HepG2 (cell line): Measurements from ENCODE around the gene CLPTM1. TPM values are rescaled to one million over a fixed set of nuclear protein-coding genes. Genes with fewer than 3 reads are reported as not detected.
A peak's percentile ranks its signal among the peaks of the same experiment; 100 is the strongest.

Experiments used
- AKAP8 ChIP-seq: sonication (generic); formaldehyde crosslinking; IDR thresholded peaks from 2 replicates; pipeline ENCODE4 v1.5.1; 2020; ENCODE audit warnings: mild to moderate bottlenecking, missing genetic modification reagents
- CENPX ChIP-seq: sonication (generic); formaldehyde crosslinking; IDR thresholded peaks from 2 replicates; pipeline ENCODE4 v1.9.0; 2021; ENCODE audit warnings: mild to moderate bottlenecking, missing genetic modification reagents, moderate library complexity
- CHCHD3 ChIP-seq: sonication (generic); formaldehyde crosslinking; IDR thresholded peaks from 2 replicates; pipeline ENCODE4 v1.8.0; 2022; ENCODE audit warnings: mild to moderate bottlenecking, missing genetic modification reagents, moderate library complexity
- CHD2 ChIP-seq: IDR thresholded peaks from 2 replicates; pipeline ENCODE4 v1.6.1; 2011; ENCODE audit warnings: low read depth, low read length, improper control_type of control experiment
- EHMT2 ChIP-seq: fragments of 200-600 bp; sonication (generic); IDR thresholded peaks from 2 replicates; pipeline ENCODE4 v1.7.0; 2017; ENCODE audit warnings: antibody characterized with exemption, low read depth, low read length, borderline replicate concordance
- ELF3 ChIP-seq: IDR thresholded peaks from 2 replicates; pipeline ENCODE4 v1.6.1; 2016; ENCODE audit warnings: missing genetic modification reagents, missing compliant biosample characterization
- ETV5 ChIP-seq: IDR thresholded peaks from 2 replicates; pipeline ENCODE4 v1.6.1; 2018; ENCODE audit warnings: missing biosample characterization, missing genetic modification reagents, inconsistent platforms, borderline replicate concordance
- FOSL2 ChIP-seq: sonication (generic); formaldehyde crosslinking; IDR thresholded peaks from 2 replicates; pipeline ENCODE4 v1.4.0; 2020; ENCODE audit warnings: missing genetic modification reagents
- HOXA5 ChIP-seq: sonication (generic); formaldehyde crosslinking; IDR thresholded peaks from 2 replicates; pipeline ENCODE4 v1.4.0; 2020; ENCODE audit warnings: missing genetic modification reagents
- NFKB2 ChIP-seq: sonication (generic); formaldehyde crosslinking; IDR thresholded peaks from 2 replicates; pipeline ENCODE4 v1.4.0; 2020; ENCODE audit warnings: missing genetic modification reagents, borderline replicate concordance
- SYNCRIP ChIP-seq: fragments of 200-400 bp; formaldehyde crosslinking; IDR thresholded peaks from 2 replicates; pipeline ENCODE4 v1.6.1; 2018; ENCODE audit warnings: mild to moderate bottlenecking, low read depth, low read length; ENCODE audit not compliant: insufficient read depth
- TCF12 ChIP-seq, 2 experiments: fragments of 450-650 bp in 1 of 2; sonication (generic) in 1 of 2; formaldehyde crosslinking in 1 of 2; IDR thresholded peaks; 2 replicates each; pipeline versions ENCODE4 v1.6.1 to v1.8.0; 2017 to 2022; ENCODE audit warnings: antibody characterized with exemption in 1 of 2, mild to moderate bottlenecking in 1 of 2, missing genetic modification reagents in 1 of 2, moderate library complexity in 1 of 2
- TCF7 ChIP-seq: sonication (generic); IDR thresholded peaks from 2 replicates; pipeline ENCODE4 v1.6.1; 2016; ENCODE audit warnings: antibody characterized with exemption, low read depth
- ZEB1 ChIP-seq: IDR thresholded peaks from 2 replicates; pipeline ENCODE4 v1.6.1; 2012; ENCODE audit warnings: mild to moderate bottlenecking, low read depth, inconsistent platforms; ENCODE audit not compliant: insufficient replicate concordance
- ZFX ChIP-seq: sonication (generic); formaldehyde crosslinking; IDR thresholded peaks from 2 replicates; pipeline ENCODE4 v1.4.0; 2020; ENCODE audit warnings: mild to moderate bottlenecking, low read depth, missing genetic modification reagents, moderate library complexity
- ZNF224 ChIP-seq: sonication (generic); formaldehyde crosslinking; IDR thresholded peaks from 2 replicates; pipeline ENCODE4 v1.5.0; 2020; ENCODE audit warnings: mild to moderate bottlenecking, missing genetic modification reagents
- ZNF30 ChIP-seq: sonication (generic); formaldehyde crosslinking; IDR thresholded peaks from 2 replicates; pipeline ENCODE4 v1.5.0; 2020; ENCODE audit warnings: mild to moderate bottlenecking, missing genetic modification reagents
- ZNF547 ChIP-seq: sonication (generic); formaldehyde crosslinking; IDR thresholded peaks from 2 replicates; pipeline ENCODE4 v1.5.1; 2020; ENCODE audit warnings: mild to moderate bottlenecking, missing genetic modification reagents
- ZNF550 ChIP-seq: sonication (generic); formaldehyde crosslinking; IDR thresholded peaks from 2 replicates; pipeline ENCODE4 v1.4.0; 2020; ENCODE audit warnings: mild to moderate bottlenecking, missing genetic modification reagents, borderline replicate concordance
- ZNF562 ChIP-seq: sonication (generic); formaldehyde crosslinking; IDR thresholded peaks from 2 replicates; pipeline ENCODE4 v1.8.0; 2022; ENCODE audit warnings: missing genetic modification reagents, borderline replicate concordance
- ZNF746 ChIP-seq: sonication (generic); formaldehyde crosslinking; IDR thresholded peaks from 2 replicates; pipeline ENCODE4 v1.8.0; 2022; ENCODE audit warnings: mild to moderate bottlenecking, missing genetic modification reagents
- polyA plus RNA-seq, 8 experiments: library from polyadenylated mRNA; depleted of rRNA in 3 of 8; stranded (reverse) in 7 of 8; unstranded in 1 of 8; fragments of >200 nt; fragmentation: Illumina TruSeq in 4 of 8; extraction: Trizol in 4 of 8; gene quantifications; 2 replicates each; pipeline versions ENCODE4 v1.2.1 to v1.2.3, GENCODE V29; 2011 to 2016; ENCODE audit warnings: low read depth in 4 of 8, missing spikeins in 1 of 8, mixed read lengths in 1 of 8; ENCODE audit not compliant: insufficient read depth in 1 of 8
- total RNA-seq, 5 experiments: library from RNA; depleted of rRNA; stranded (reverse); fragments of >200 nt; fragmentation: Illumina TruSeq; extraction: Trizol; gene quantifications; 2 replicates each; pipeline ENCODE4 v1.2.3, GENCODE V29; 2016; ENCODE audit warnings: low read depth in 1 of 5
- TF ChIP-seq, protein P1 (sequence below): sonication (generic); formaldehyde crosslinking; IDR thresholded peaks from 2 replicates; pipeline ENCODE4 v1.5.1; 2020; ENCODE audit warnings: mild to moderate bottlenecking, missing genetic modification reagents, borderline replicate concordance
- TF ChIP-seq, protein P2 (sequence below): conservative IDR thresholded peaks from 2 replicates; pipeline ENCODE4 v1.6.1; 2018; ENCODE audit warnings: missing genetic modification reagents
- TF ChIP-seq, protein P3 (sequence below): sonication (generic); formaldehyde crosslinking; IDR thresholded peaks from 2 replicates; pipeline ENCODE4 v1.4.0; 2020; ENCODE audit warnings: mild to moderate bottlenecking, missing genetic modification reagents
- TF ChIP-seq, protein P4 (sequence below): IDR thresholded peaks from 2 replicates; pipeline ENCODE4 v1.6.1; 2012; ENCODE audit warnings: low read depth, low read length, improper control_type of control experiment

CLPTM1 gene
- total and polyA plus RNA-seq, 2 of the 13 experiments (the other 11 are each of a cell fraction or from before 2014, with no cell fraction given), result 34.9 to 42.8 TPM

DNA sequence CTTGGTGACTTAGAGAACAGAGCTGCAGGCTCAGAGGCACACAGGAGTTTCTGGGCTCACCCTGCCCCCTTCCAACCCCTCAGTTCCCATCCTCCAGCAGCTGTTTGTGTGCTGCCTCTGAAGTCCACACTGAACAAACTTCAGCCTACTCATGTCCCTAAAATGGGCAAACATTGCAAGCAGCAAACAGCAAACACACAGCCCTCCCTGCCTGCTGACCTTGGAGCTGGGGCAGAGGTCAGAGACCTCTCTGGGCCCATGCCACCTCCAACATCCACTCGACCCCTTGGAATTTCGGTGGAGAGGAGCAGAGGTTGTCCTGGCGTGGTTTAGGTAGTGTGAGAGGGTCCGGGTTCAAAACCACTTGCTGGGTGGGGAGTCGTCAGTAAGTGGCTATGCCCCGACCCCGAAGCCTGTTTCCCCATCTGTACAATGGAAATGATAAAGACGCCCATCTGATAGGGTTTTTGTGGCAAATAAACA, 30.9 kb upstream of the CLPTM1 start (continued):
- no peak for TF ChIP-seq ZNF30 (CRISPR knock-in tag)
- no peak for TF ChIP-seq ZNF562 (CRISPR knock-in tag)
- no peak for TF ChIP-seq ZEB1
- peak; percentile 91 for TF ChIP-seq ETV5 (CRISPR knock-in tag)
- TF ChIP-seq EHMT2, result no peak
- TF ChIP-seq TCF7, result peak; percentile 92
- TF ChIP-seq CHCHD3 (CRISPR knock-in tag), result no peak
- TF ChIP-seq, protein P1, sequence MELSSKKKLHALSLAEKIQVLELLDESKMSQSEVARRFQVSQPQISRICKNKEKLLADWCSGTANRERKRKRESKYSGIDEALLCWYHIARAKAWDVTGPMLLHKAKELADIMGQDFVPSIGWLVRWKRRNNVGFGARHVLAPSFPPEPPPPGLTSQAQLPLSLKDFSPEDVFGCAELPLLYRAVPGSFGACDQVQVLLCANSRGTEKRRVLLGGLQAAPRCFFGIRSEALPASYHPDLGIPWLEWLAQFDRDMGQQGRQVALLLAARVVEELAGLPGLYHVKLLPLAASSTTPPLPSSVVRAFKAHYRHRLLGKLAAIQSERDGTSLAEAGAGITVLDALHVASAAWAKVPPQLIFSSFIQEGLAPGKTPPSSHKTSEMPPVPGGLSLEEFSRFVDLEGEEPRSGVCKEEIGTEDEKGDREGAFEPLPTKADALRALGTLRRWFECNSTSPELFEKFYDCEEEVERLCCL (CRISPR knock-in tag), result 0 out of 2 replicates have a peak, but pooled peaks have one; percentile 32
- TF ChIP-seq ELF3 (CRISPR knock-in tag), result peak; percentile 89
- peak; percentile 80 for TF ChIP-seq ZFX
- TF ChIP-seq, protein P2, sequence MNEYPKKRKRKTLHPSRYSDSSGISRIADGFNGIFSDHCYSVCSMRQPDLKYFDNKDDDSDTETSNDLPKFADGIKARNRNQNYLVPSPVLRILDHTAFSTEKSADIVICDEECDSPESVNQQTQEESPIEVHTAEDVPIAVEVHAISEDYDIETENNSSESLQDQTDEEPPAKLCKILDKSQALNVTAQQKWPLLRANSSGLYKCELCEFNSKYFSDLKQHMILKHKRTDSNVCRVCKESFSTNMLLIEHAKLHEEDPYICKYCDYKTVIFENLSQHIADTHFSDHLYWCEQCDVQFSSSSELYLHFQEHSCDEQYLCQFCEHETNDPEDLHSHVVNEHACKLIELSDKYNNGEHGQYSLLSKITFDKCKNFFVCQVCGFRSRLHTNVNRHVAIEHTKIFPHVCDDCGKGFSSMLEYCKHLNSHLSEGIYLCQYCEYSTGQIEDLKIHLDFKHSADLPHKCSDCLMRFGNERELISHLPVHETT (CRISPR knock-in tag), result peak; percentile 75; the same call in 1 of the 2 replicates
- peak; percentile 81 for TF ChIP-seq CHD2
- peak; percentile 52; the same call in 1 of the 2 replicates for TF ChIP-seq NFKB2 (CRISPR knock-in tag)
- peak; percentile 99 for TF ChIP-seq ZNF746 (CRISPR knock-in tag)
- TF ChIP-seq CENPX (CRISPR knock-in tag), result no peak
- no peak for TF ChIP-seq TCF12 (IDR thresholded peaks at IDR 0.05)
- peak; percentile 96 for TF ChIP-seq TCF12 (CRISPR knock-in tag; IDR thresholded peaks at IDR 0.05)
- 0 out of 2 replicates have a peak, but pooled peaks have one; percentile 73 for TF ChIP-seq HOXA5 (CRISPR knock-in tag)
- TF ChIP-seq AKAP8, result peak; percentile 83; the same call in 1 of the 2 replicates
- no peak for TF ChIP-seq ZNF550 (CRISPR knock-in tag)
- no peak for TF ChIP-seq ZNF224 (CRISPR knock-in tag)
- peak; percentile 97 for TF ChIP-seq FOSL2 (CRISPR knock-in tag)
- TF ChIP-seq, protein P3, sequence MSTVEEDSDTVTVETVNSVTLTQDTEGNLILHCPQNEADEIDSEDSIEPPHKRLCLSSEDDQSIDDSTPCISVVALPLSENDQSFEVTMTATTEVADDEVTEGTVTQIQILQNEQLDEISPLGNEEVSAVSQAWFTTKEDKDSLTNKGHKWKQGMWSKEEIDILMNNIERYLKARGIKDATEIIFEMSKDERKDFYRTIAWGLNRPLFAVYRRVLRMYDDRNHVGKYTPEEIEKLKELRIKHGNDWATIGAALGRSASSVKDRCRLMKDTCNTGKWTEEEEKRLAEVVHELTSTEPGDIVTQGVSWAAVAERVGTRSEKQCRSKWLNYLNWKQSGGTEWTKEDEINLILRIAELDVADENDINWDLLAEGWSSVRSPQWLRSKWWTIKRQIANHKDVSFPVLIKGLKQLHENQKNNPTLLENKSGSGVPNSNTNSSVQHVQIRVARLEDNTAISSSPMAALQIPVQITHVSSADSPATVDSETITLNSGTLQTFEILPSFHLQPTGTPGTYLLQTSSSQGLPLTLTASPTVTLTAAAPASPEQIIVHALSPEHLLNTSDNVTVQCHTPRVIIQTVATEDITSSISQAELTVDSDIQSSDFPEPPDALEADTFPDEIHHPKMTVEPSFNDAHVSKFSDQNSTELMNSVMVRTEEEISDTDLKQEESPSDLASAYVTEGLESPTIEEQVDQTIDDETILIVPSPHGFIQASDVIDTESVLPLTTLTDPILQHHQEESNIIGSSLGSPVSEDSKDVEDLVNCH (CRISPR knock-in tag), result no peak
- TF ChIP-seq, protein P4, sequence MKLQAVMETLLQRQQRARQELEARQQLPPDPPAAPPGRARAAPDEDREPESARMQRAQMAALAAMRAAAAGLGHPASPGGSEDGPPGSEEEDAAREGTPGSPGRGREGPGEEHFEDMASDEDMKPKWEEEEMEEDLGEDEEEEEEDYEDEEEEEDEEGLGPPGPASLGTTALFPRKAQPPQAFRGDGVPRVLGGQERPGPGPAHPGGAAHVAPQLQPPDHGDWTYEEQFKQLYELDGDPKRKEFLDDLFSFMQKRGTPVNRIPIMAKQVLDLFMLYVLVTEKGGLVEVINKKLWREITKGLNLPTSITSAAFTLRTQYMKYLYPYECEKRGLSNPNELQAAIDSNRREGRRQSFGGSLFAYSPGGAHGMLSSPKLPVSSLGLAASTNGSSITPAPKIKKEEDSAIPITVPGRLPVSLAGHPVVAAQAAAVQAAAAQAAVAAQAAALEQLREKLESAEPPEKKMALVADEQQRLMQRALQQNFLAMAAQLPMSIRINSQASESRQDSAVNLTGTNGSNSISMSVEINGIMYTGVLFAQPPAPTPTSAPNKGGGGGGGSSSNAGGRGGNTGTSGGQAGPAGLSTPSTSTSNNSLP, result peak; percentile 43; the same call in 1 of the 2 replicates
- no peak for TF ChIP-seq SYNCRIP
- peak; percentile 59; the same call in 1 of the 2 replicates for TF ChIP-seq ZNF547
